Right lung (tissue), 5 donors: ENCODE measurements around the gene NAT14. TPM values are rescaled to one million over a fixed set of nuclear protein-coding genes. Genes with fewer than 3 reads are reported as not detected.
"Not testable (repeated sequence)": the region's sequence is repeated elsewhere in the genome, so short reads cannot be mapped to it uniquely, and the experiment has no call there.

Source experiments
- DNase-seq, 2 donors: peaks; one replicate each; pipeline ENCODE4 v3.0.0-alpha.2; 2013
- polyA plus RNA-seq, 5 donors: library from polyadenylated mRNA; unstranded; fragments of 120-200 nt; gene quantifications; one replicate each; pipeline versions ENCODE4 v1.2.1 to v1.2.3, GENCODE V29; 2013; ENCODE audit warnings: inconsistent platforms in 1 of 5, low replicate concordance in 1 of 5; ENCODE audit not compliant: insufficient read length in 5 of 5, insufficient read depth in 1 of 5

The NAT14 gene
- polyA plus RNA-seq, 5 donors: 28.6 to 60.8 (median 42.3) TPM

DNA sequence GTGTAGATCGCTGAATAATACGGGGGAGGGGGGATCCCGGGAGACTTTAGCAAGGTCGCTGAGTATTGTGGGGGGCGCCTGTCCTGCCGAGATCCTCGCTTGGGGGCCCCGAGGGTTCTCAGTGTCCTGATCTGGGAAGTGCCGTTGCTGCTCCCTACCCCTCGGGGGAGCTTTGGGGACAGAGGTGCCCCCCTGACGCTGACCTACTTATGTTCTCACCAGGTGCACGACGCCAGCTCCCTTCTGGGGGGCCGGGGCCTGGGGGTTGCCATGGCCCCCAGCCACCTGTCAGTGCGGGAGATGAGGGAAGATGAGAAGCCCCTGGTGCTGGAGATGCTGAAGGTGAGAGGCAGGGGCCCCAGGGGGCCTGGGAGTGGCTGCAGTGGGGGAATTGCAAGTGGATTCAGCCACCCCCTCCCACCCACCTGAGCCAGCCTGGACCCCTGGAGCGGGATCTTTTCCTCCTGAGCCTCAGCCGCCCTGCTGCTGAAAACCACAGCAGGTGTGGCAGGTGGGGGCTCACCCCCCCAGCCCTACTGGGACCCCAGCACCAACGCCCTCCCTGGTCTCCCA is 537 bp downstream of the NAT14 start:
- no peak for DNase-seq

DNA sequence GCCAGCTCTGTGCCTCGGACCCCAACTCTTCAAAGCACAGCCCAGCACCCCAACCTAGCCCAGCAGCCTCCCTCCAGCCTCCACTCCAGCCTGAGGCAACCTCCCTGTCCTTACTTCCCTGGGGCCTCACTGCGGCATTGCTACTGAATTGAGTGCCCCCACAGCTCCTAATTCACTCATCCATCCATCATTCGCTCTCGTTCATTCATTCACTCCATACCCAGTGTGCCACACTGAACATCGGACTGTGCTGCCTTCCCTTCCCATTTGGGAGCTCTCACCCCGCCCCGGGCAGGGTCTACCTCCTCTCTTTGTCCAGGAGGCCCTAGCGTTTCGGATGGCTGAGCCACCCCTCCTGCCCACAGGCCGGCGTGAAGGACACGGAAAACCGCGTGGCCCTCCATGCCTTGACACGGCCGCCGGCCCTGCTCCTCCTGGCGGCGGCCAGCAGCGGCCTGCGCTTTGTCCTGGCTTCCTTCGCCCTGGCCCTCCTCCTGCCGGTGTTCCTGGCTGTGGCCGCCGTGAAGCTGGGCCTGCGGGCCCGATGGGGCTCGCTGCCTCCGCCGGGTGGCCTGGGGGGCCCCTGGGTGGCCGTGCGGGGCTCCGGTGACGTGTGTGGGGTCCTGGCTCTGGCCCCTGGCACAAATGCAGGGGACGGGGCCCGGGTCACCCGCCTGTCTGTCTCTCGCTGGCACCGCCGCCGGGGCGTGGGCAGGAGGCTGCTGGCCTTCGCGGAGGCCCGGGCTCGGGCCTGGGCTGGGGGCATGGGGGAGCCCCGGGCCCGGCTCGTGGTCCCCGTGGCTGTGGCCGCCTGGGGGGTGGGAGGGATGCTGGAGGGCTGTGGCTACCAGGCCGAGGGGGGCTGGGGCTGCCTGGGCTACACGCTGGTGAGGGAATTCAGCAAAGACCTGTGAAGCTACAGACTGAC is 1.3 kb downstream of the NAT14 start:
- DNase-seq: no peak

DNA sequence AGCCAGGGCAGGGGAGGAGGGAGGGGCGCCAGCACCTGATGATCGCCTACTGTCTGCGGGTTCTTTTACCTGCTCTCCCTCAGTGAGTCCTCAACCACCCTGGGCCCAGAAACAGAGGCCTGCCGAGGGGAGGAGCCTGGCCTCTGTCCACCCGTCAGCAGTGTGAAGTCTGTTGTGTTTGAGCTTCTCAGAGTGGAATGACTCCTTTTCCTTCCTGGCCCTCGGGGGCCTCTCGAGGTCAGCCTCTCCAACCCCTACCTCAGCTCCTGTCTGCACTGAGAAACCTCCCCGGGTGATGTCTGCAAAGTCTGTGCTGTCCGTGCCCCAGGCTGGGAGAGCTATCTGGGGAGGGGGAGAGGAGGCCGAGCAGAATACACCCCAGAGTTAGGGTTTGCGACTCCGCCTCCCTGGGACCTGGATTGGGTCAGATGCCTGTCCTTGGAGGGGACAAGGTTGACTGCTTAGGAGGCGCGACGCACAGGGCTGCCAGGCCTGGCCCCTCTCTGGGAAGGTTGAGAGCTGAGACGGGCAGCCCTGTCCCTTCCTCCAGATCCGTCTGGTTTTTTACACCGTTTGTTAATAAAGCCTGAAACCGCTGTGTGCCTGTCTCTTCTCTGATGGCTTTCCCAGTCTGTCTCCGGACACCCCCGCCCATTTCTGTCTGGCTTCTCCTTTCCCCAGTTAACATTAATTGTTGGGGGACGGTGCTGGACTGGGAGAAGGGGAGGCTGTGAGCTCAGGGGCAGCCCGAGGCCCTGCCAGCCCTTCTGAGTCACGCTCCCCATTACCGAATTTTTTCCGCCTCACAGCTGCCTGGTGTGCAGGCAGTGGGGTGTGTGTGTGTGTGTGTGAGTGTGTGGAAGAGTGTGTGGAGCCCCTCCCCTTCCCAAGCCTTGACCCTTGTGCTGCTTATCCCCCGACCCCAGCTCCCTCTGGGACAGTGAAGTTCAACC is 2.3 kb downstream of the NAT14 start:
- DNase-seq: peak in 1 of 2 donors; percentile 59

DNA sequence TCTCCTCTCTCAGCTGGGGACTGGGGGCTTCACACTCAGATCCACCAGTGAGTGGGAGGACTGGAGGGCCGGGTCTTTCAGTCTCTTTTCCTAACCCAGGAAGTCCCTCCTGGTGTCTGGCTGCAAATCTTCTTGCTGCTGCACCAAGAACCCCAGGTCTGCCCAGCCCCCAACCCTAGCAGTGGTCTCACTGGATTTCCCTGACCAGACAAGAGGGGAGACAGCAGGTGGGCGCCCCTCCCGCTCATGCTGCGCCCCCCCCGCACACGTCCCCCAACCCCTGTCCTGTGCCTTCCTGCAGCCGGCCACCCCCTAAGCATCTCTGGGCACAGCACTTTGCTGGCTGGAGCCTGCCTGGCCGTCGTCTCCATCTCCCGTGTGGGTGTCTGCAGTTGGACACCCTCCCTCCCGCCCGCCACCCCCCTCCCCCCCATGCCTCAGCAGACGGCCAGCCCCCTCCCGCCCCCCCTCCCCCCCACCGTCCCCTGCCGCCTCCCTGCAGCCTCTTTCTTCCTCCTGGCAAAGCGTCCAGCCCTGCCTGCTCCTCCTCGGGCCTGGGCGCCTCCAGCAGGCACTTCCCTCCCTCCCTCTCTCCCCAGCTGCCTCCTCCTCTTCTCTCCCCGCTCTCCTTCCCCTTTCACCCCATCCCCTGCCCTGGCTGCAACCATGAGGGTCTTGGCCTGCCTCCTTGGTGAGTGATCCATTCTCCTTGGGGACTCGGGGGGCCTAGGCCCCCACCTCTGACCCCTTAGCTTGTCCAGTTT is 3.1 kb downstream of the NAT14 start, which contains the start of gene SSC5D:
TSS of gene SSC5D (plus strand) at position 513 of the 764 bp plus-strand sequence. CDS start at position 667, 154 bp downstream.
- peak in 1 of 2 donors; percentile 42 for DNase-seq

DNA sequence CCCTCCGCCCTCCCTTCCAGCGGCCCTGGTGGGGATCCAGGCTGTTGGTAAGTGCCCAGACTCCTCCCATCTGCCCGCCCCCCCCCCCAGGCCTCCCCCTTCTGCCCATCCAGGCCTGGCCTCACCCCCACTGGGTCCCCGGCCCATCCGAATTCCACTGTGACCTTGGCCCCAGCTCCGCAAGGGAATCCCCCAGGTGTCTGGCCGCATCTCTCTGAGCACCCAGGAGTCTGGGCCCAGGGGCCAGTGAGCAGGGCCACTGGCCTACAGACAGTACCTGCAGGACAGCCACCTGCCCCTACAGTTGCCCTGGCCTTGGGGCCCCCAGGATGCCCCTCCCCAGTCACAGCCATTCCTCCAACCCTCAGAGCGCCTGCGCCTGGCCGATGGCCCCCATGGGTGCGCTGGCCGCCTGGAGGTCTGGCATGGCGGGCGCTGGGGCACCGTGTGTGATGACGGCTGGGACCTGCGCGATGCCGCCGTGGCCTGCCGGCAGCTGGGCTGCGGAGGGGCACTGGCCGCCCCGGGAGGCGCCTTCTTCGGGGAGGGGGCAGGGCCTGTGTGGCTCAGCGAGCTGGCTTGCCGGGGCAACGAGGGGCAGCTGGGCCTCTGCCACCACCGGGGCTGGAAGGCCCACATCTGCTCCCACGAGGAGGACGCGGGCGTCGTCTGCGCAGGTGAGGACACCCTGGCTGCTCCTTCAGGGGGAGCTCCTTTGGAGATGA is 4.2 kb downstream of the NAT14 start:
- DNase-seq: no peak

DNA sequence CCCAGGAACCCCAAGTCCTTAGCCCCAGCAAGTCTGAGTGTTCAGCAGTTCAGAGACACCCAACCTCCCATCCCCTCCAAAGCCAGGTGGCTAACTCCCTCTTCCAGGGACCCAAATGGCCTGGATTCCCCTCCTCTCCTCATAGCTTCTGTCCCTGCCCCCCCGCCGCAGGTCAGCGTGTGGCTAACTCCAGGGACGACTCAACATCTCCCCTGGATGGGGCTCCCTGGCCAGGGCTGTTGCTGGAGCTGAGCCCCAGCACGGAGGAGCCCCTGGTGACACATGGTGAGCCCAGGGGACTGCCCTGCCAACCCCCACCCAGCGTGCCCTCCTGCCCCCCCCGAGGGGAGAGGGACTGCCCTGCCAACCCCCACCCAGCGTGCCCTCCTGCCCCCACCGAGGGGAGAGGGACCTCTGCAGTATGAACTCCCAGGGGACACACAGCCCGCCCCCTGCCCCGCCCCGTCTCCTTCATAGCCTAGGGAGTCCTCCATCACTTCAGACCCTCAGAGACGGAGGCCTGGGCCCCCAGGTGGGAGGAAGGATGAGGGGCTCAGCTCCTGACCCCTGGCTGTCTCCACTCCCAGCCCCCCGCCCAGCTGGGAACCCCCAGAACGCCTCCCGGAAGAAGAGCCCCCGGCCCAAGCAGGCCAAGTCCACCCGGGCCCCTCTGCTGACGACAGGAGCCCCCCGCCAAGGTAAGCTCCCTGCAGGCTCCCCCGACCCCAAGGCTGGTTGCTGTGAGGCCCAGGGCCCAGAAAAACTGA is 4.9 kb downstream of the NAT14 start:
- DNase-seq: no peak

DNA sequence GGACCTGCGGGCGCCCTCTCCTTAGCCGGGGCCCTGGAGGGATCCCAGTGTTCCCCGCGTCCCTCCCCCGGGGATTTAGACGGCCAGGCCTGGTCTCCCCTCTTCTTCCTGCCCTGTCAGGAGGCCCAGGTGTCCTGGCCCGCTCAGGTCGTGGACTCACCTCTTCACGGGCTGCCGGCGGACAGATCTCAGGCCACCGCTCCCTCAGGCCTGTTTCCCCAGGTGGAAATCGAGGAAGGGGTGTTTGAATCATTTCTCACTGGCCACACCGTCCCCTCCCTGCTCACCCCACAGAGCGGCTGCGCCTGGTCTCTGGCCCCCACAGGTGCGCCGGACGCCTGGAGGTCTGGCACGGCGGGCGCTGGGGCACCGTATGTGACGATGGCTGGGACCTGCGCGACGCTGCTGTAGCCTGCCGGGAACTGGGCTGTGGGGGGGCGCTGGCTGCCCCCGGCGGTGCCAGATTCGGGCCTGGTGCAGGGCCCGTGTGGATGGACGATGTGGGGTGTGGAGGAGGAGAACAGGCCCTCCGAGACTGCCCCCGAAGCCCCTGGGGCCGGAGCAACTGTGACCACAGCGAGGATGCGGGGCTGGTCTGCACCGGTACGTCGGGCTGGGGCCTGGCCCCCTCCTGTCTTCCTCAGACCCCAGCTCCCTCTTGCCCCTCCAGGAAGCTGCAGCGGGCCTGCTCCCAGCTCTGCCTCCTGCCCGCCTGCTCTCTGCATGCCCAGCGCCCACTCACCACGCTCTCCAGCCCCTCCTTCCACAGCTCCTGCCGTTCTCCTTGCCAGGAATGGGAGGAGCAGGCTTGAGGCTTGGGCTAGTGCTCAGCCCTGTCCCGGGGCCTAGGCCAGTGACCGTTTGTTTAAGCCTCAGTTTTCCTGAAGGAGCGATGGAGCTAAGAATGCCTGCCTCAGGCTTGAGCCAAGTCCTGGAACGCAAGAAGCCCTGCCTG is 5.8 kb downstream of the NAT14 start:
- DNase-seq: no peak

DNA sequence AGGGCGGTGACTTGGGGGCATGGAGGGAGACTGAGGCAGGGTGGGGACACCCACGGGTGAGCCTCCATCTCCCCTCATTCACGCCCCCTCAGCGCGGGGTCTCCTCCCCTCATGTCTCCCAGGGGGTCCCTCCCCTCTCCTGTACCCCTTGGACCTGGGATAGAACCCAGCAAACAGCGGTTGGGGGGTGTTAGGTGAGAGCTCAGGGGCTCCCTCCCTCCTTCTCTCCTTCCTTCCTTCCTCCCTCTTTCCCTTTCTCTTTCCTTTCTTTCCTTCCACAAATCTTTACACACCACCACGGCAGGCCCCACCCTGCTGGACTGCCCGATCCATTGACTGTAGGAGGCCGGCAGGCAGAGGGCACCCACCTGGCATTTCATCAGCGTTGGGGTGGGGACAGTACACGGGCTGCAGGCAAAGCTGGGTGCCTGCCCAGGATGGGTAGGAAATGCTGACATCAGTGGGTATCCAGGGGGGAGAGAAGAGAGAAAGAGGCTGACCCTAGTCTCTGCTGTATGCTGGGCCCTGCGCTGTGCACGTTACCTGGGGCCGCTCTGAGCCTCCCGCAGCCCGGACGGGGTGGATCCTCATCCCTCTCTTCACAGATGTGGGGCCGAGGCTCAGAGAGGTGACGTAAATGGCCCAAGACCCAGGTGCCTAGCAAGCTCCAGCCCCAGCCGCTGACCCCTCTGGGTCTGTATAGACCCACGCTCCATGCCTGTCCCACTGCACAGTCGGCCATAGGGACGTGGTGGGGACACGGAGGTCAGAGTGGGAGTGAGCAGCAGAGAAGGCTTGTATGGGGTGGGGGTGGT is 6.8 kb downstream of the NAT14 start:
- DNase-seq: no peak

DNA sequence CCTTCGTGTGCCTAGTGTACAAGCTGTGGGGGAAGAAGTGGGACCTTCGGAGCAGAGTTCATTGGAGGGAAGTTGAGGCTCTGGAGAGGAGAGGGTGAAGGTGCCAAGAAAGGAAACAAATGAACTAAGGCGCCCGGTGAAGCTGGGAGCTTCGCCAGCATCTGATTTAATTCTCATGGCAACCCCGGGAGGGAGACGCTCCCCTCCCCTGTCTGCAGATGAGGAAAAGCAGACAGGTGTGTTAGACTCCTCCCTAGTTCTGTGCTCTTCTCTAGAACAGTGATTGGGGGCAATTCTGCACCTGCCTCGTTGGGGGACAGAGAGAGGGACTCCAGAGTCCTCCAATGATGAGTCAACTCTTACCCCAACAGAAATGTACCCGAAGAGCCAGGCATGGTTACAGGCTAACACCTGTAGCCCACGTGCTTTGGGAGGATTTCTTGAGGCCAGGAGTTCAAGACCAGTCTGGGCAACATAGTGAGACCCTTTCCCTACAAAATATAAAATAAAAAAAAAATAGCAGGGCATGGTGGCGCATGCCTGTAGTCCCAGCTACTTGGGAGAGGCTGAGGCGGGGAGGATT is 7.5 kb downstream of the NAT14 start:
- no peak for DNase-seq

DNA sequence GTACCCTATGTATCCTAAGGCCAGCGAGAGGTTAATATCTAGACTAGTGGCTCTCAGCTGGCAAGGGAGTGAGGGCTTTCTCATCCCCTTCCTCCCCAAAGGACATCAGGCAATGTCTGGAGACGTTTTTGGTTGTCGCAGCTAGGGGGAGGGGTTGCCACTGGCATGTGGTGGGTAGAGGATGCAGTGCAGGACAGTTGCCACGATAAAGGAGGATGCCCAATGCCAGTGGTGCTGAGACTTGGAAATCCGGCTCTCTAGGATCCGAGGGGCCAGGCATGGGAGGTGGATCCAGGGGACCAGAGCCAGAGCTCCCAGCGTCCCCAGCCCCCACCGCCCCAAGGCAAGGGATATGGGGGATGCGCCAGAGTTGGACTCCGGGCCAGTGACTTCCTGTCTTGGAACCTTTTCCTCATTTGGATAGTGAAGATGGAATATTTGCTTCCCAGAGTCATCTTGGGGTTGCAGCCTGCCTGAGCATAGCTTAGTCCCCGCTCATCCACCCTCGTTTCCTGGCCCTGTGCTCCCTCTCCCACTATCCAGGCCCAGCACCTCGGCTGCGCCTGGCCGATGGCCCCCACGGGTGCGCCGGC is 8.2 kb downstream of the NAT14 start:
- DNase-seq: no peak

DNA sequence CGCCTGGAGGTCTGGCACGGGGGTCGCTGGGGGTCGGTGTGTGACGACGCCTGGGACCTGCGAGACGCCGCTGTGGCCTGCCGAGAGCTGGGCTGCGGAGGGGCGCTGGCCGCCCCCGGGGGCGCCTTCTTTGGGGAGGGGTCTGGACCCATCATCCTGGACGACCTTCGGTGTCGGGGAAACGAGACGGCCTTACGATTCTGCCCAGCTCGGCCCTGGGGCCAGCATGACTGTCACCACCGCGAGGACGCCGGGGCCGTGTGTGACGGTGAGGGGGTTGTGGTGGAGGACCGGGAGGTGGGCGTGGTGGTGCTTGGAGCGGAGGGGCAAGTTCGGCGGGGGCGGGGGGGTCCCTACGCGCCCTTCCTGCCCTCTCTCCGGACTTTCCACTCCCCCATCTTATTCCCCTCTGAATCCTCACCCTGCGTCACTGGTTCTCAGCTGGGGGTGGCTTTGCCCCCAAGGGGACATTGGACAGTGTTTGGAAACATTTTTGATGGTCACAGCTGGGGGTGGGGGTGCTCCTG is 8.7 kb downstream of the NAT14 start:
- DNase-seq: no peak

DNA sequence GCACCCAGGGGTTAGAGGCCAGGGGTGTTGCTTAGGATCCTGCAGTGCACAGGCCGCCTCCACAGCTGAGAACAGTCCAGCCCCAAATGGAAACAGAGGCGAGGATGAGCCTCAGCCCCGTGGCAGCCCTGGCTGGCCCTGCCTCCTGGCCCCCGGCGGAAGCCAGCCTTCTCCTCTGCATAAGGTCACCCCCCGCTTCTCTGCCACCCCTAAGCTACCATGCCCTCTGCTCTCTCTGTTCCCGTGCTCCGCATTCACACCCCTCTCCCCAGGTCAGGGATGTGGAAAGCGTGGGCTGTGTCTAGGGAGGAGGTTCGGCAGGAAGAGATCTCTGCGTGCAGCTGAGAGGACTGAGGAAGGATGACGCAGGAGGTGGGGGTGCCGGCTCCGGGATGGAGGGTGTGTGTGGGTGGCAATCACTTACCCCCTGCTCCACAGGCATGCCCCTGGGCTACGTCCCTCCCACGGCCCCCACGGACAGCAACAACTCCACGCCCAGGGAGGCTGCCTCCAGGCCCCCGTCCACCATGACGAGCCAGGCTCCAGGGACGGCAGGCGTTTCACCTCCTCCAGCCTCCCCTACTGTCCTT is 9.3 kb downstream of the NAT14 start:
- no peak for DNase-seq

DNA sequence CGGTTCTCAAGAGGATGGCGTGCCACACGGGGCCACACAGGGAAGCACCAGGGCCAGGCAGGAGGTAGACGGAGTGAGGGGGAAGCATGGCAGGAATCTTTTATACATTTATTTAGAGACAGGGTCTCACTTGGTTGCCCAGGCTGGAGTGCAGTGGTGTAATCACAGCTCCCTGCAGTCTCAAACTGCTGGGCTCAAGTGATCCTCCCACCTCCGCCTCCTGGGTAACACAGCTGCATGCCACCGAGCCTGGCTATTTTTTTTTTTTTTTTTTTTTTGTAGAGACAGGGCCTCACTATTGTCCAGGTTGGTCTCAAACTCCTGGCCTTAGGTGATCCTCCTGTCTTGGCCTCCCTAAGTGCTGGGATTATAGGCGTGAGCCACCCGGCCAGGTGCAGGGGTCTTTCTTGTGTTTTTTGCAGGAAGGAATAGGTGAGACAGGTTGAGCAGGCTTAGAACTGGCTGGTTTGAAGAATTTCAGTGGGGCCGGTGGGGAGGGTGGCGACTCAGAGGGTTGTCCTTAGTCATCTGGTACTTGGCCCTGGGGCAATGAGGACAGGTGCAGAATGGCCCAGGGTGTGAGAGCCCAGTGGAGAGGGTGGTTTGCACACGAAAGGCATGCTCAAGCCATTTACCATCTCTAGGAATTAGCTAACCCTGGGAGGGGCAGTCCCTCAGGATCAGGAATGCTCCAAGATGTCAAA is 10.8 kb downstream of the NAT14 start:
- DNase-seq: no peak

DNA sequence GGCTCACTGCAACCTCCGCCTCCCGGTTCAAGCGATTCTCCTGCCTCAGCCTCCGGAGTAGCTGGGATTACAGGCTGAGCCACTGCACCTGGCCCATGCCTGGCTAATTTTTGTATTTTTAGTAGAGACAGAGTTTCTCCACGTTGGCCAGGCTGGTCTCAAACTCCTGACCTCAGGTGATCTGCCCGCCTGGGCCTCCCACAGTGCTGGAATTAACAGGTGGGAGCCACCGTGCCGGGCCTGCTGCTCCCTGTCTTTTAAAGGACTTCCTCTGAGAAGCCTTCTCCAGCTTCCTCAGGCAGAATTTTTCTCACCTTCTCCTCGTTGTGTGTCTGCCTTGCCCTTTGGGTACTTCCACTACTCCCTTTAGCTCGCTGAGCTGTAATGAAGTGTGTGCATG is 11.8 kb downstream of the NAT14 start:
- not testable (repeated sequence) for DNase-seq

DNA sequence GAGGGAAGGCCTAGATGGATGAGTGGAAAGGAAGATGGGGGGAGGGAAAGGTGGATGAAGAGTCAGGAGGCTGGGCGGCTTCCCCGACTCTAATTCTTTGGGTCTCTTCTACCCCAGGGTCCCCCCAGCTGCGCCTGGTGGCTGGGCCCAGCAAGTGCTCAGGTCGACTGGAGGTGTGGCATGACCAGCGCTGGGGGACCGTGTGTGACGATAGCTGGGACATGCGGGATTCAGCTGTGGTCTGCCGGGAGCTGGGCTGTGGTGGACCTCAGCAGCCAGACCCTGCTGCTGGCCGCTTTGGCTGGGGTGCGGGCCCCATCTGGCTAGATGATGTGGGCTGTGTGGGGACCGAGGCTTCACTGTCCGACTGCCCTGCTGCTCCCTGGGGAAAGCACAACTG is 12.8 kb downstream of the NAT14 start:
- no peak for DNase-seq
